Liver (tissue), 9 donors: ENCODE data around the gene CTNNAL1. TPM values are rescaled to one million over a fixed set of nuclear protein-coding genes. Genes with fewer than 3 reads are reported as not detected.

Experiments used
- DNase-seq: peaks from one replicate; pipeline ENCODE4 v3.0.0-alpha.2; 2017; ENCODE audit warnings: low spot score
- H3K27ac ChIP-seq, 2 donors: one replicate each; pipeline ENCODE4 v1.7.0; 2013; ENCODE audit warnings: inconsistent platforms in 2 of 2, low read length in 2 of 2, control low read depth in 1 of 2, low read depth in 1 of 2, mild to moderate bottlenecking in 1 of 2
- H3K27me3 ChIP-seq, 4 donors: one replicate each; pipeline versions ENCODE4 v1.6.1 to v1.7.0; 2013; ENCODE audit warnings: low read length in 3 of 4, inconsistent platforms in 1 of 4, mild to moderate bottlenecking in 1 of 4, moderate library complexity in 1 of 4; ENCODE audit not compliant: control insufficient read depth in 4 of 4, insufficient read depth in 4 of 4
- H3K36me3 ChIP-seq, 4 donors: one replicate each; pipeline versions ENCODE4 v1.6.1 to v1.7.0; 2013; ENCODE audit warnings: low read length in 3 of 4, mild to moderate bottlenecking in 3 of 4, low read depth in 1 of 4, moderate library complexity in 1 of 4; ENCODE audit not compliant: control insufficient read depth in 4 of 4, insufficient read depth in 3 of 4
- H3K4me1 ChIP-seq, 4 donors: one replicate each; pipeline versions ENCODE4 v1.6.1 to v1.7.0; 2013; ENCODE audit warnings: low read length in 3 of 4, mild to moderate bottlenecking in 3 of 4, moderate library complexity in 1 of 4; ENCODE audit not compliant: control insufficient read depth in 4 of 4, insufficient read depth in 4 of 4
- H3K4me3 ChIP-seq, 3 donors: one replicate each; pipeline versions ENCODE4 v1.6.1 to v1.7.0; 2013; ENCODE audit warnings: low read length in 3 of 3, control low read depth in 1 of 3, low read depth in 1 of 3, mild to moderate bottlenecking in 1 of 3
- H3K9ac ChIP-seq, 2 donors: one replicate each; pipeline ENCODE4 v1.7.0; 2013; ENCODE audit warnings: low read length in 2 of 2, mild to moderate bottlenecking in 2 of 2, moderate library complexity in 2 of 2, control low read depth in 1 of 2, low read depth in 1 of 2
- H3K9me3 ChIP-seq, 4 donors: one replicate each; pipeline versions ENCODE4 v1.6.1 to v1.7.0; 2013; ENCODE audit warnings: low read length in 3 of 4; ENCODE audit not compliant: control insufficient read depth in 4 of 4
- CTCF ChIP-seq: fragments of 150-350 bp; IDR thresholded peaks from 2 replicates; pipeline ENCODE4 v1.5.1; 2017; ENCODE audit warnings: improper control_type of control experiment, low read depth, low read length; ENCODE audit not compliant: missing input control
- EGR1 ChIP-seq, 2 donors: IDR thresholded peaks; 2 replicates each; pipeline ENCODE4 v1.6.1; 2016 to 2018; ENCODE audit warnings: antibody characterized with exemption in 2 of 2, low read depth in 2 of 2
- FOXA2 ChIP-seq: IDR thresholded peaks from 2 replicates; pipeline ENCODE4 v1.6.1; 2016; ENCODE audit warnings: antibody characterized with exemption
- GABPA ChIP-seq, 2 donors: IDR thresholded peaks in 1 of 2; conservative IDR thresholded peaks in 1 of 2; 2 replicates each; pipeline ENCODE4 v1.6.1; 2016; ENCODE audit warnings: antibody characterized with exemption in 2 of 2, mild to moderate bottlenecking in 1 of 2, moderate library complexity in 1 of 2
- HNF4A ChIP-seq, 2 donors: conservative IDR thresholded peaks; 2 replicates each; pipeline ENCODE4 v1.6.1; 2016; ENCODE audit warnings: antibody characterized with exemption in 2 of 2, mild to moderate bottlenecking in 2 of 2
- HNF4G ChIP-seq: IDR thresholded peaks from 2 replicates; pipeline ENCODE4 v1.6.1; 2016; ENCODE audit warnings: antibody characterized with exemption
- RAD21 ChIP-seq, 2 donors: IDR thresholded peaks; 2 replicates each; pipeline ENCODE4 v1.6.1; 2016; ENCODE audit warnings: antibody characterized with exemption in 2 of 2, mild to moderate bottlenecking in 2 of 2
- REST ChIP-seq: IDR thresholded peaks from 2 replicates; pipeline ENCODE4 v1.6.1; 2016; ENCODE audit warnings: antibody characterized with exemption, mild to moderate bottlenecking
- RXRA ChIP-seq, 2 donors: IDR thresholded peaks; 2 replicates each; pipeline ENCODE4 v1.6.1; 2017 to 2018; ENCODE audit warnings: antibody characterized with exemption in 2 of 2, mild to moderate bottlenecking in 1 of 2
- SP1 ChIP-seq: IDR thresholded peaks from 2 replicates; pipeline ENCODE4 v1.6.1; 2018; ENCODE audit warnings: antibody characterized with exemption, mild to moderate bottlenecking
- ZBTB33 ChIP-seq: IDR thresholded peaks from 2 replicates; pipeline ENCODE4 v1.6.1; 2016; ENCODE audit warnings: antibody characterized with exemption
- WGBS: extraction: QIAGEN DNeasy Blood & Tissue Kit; methylation state at CpG from one replicate; pipeline ENCODE4 v1.1.7; 2013; 5-methylcytosine and 5-hydroxymethylcytosine counted together
- polyA plus RNA-seq, 2 donors: library from polyadenylated mRNA; stranded (reverse) in 1 of 2; unstranded in 1 of 2; fragments of 200-250 nt in 1 of 2; fragments of >200 nt in 1 of 2; fragmentation: Nextera tagmentation in 1 of 2; extraction: Ambion mirVana in 1 of 2; gene quantifications; one replicate each; pipeline versions ENCODE4 v1.2.1 to v1.2.3, GENCODE V29; 2013 to 2015
- total RNA-seq, 2 donors: library from RNA; depleted of rRNA; stranded (reverse); fragments of >200 nt; gene quantifications; one replicate each; pipeline ENCODE4 v1.2.3, GENCODE V29; 2014
- donor health status: healthy.
- donor health status: healthy.
- donor health status: healthy.
- donor health status: healthy.
- donor health status: healthy.

CTNNAL1 gene
- total and polyA plus RNA-seq, 4 donors = 10.5 to 31.5 (median 18.6) TPM

GRCh38 chr9:109051733-109052132, 38.4 kb upstream of the CTNNAL1 start (continued):
- no peak for TF ChIP-seq EGR1 (IDR thresholded peaks at IDR 0.05; ENCODE audit: low read depth in 2 of 2)
- no peak for TF ChIP-seq ZBTB33
- TF ChIP-seq RXRA (IDR thresholded peaks at IDR 0.05) = no peak
- no peak for TF ChIP-seq REST

- no peak overlapping the region for H3K27ac ChIP-seq
- 76% methylated on average over 7 of the region's 7 CpGs for WGBS
- no peak for TF ChIP-seq SP1
- peak; percentile 4 for TF ChIP-seq CTCF
- no peak for TF ChIP-seq HNF4G
- peak in 1 of 2 donors; percentile 13 for TF ChIP-seq RAD21 (IDR thresholded peaks at IDR 0.05)
- H3K4me3 ChIP-seq = no peak overlapping the region
- H3K27me3 ChIP-seq = no peaks in the 10 kb centered on the region
- no peaks in the 10 kb centered on the region for H3K9me3 ChIP-seq
- H3K4me1 ChIP-seq = no peaks in the 10 kb centered on the region
- no peak overlapping the region for H3K9ac ChIP-seq
- no peak for DNase-seq
- H3K36me3 ChIP-seq = peaks cover 0 to 64% (median 48%) of the 10 kb centered on the region in 4 donors
Measured at GRCh38 chr9:109050444-109050843, 37.1 kb upstream of the CTNNAL1 start.

- WGBS = 90% methylated on average over 3 of the region's 3 CpGs
- no peaks in the 10 kb centered on the region for H3K27me3 ChIP-seq
- no peak overlapping the region for H3K27ac ChIP-seq
- H3K36me3 ChIP-seq = peaks cover 3 to 67% (median 47%) of the 10 kb centered on the region in 4 donors
- TF ChIP-seq RXRA (IDR thresholded peaks at IDR 0.05) = no peak
- no peak for TF ChIP-seq HNF4A (conservative IDR thresholded peaks at IDR 0.05)
- TF ChIP-seq GABPA (IDR thresholded peaks at IDR 0.05 in 1 of 2, conservative IDR thresholded peaks at IDR 0.05 in 1 of 2) = no peak
- TF ChIP-seq FOXA2 = no peak
- no peaks in the 10 kb centered on the region for H3K4me1 ChIP-seq
- H3K9me3 ChIP-seq = no peaks in the 10 kb centered on the region
- H3K9ac ChIP-seq = no peak overlapping the region
- H3K4me3 ChIP-seq = no peak overlapping the region
- DNase-seq = no peak
Measured at GRCh38 chr9:109048822-109049221, 35.5 kb upstream of the CTNNAL1 start.
